ENCODE results near the gene NIN.

- TF ChIP-seq CTCF (IDR thresholded peaks at IDR 0.05): no peak
- TF ChIP-seq POLR2AphosphoS5 (IDR thresholded peaks at IDR 0.05): no peak
- TF ChIP-seq EP300 (IDR thresholded peaks at IDR 0.05; ENCODE audit: low read depth): no peak
- TF ChIP-seq POLR2A (IDR thresholded peaks at IDR 0.05): no peak
Measured at GRCh38 chr14:50862036-50862570, 31.1 kb upstream of the NIN start.

All from transverse colon (tissue), 4 donors.